Neuronal stem cell (in vitro differentiated cells): ENCODE results near the gene SP100. TPM values are rescaled to one million over a fixed set of nuclear protein-coding genes. Genes with fewer than 3 reads are reported as not detected.

Experiments
- DNase-seq: peaks from one replicate; pipeline ENCODE4 v3.0.0-alpha.2; 2013; ENCODE audit warnings: low spot score
- H2AFZ ChIP-seq: one replicate; pipeline ENCODE4 v1.6.1; 2013; ENCODE audit warnings: mild to moderate bottlenecking, low read length, inconsistent platforms
- H2AK5ac ChIP-seq: 2 replicates; pipeline ENCODE4 v1.6.1; 2013; ENCODE audit warnings: low read depth, mild to moderate bottlenecking, inconsistent platforms, low read length, moderate library complexity, mixed read lengths
- H2BK120ac ChIP-seq: 2 replicates; pipeline ENCODE4 v1.6.1; 2013; ENCODE audit warnings: low read depth, mild to moderate bottlenecking, inconsistent platforms, low read length, moderate library complexity, mixed read lengths
- H2BK12ac ChIP-seq: one replicate; pipeline ENCODE4 v1.6.1; 2013; ENCODE audit warnings: low read length, inconsistent platforms
- H2BK15ac ChIP-seq: 2 replicates; pipeline ENCODE4 v1.6.1; 2013; ENCODE audit warnings: mild to moderate bottlenecking, low read length, inconsistent platforms, mixed read lengths
- H2BK5ac ChIP-seq: one replicate; pipeline ENCODE4 v1.6.1; 2013; ENCODE audit warnings: inconsistent platforms, mild to moderate bottlenecking, low read length, moderate library complexity
- H3K14ac ChIP-seq: one replicate; pipeline ENCODE4 v1.6.1; 2013; ENCODE audit warnings: low read length, inconsistent platforms
- H3K18ac ChIP-seq: 2 replicates; pipeline ENCODE4 v1.6.1; 2013; ENCODE audit warnings: low read length, inconsistent platforms
- H3K23ac ChIP-seq: 2 replicates; pipeline ENCODE4 v1.6.1; 2013; ENCODE audit warnings: low read depth, mild to moderate bottlenecking, mixed read lengths, low read length, inconsistent platforms; ENCODE audit not compliant: poor library complexity
- H3K27ac ChIP-seq: replicated peaks from 3 replicates; pipeline ENCODE4 v1.5.1; 2013; ENCODE audit warnings: low read length, inconsistent platforms
- H3K27me3 ChIP-seq, 3 experiments: 2 replicates each; pipeline ENCODE4 v1.6.1; 2013; ENCODE audit warnings: low read length in 3 of 3, mild to moderate bottlenecking in 2 of 3, inconsistent platforms in 1 of 3, low read depth in 1 of 3, mixed read lengths in 1 of 3, moderate library complexity in 1 of 3; ENCODE audit not compliant: control insufficient read depth in 3 of 3, insufficient read depth in 3 of 3
- H3K36me3 ChIP-seq, 2 donors: replicated peaks in 1 of 2; 2 replicates each; pipeline ENCODE4 v1.6.1; 2013; ENCODE audit warnings: low read length in 2 of 2; ENCODE audit not compliant: control insufficient read depth in 2 of 2, insufficient read depth in 2 of 2
- H3K4ac ChIP-seq: 2 replicates; pipeline ENCODE4 v1.6.1; 2013; ENCODE audit warnings: inconsistent platforms, mild to moderate bottlenecking, low read length, moderate library complexity
- H3K4me1 ChIP-seq, 2 donors: 1 replicate in 1 of 2; 2 replicates in 1 of 2; pipeline ENCODE4 v1.6.1; 2013; ENCODE audit warnings: low read length in 2 of 2, low read depth in 1 of 2; ENCODE audit not compliant: control insufficient read depth in 2 of 2, insufficient read depth in 1 of 2
- H3K4me2 ChIP-seq: one replicate; pipeline ENCODE4 v1.6.1; 2013; ENCODE audit warnings: mild to moderate bottlenecking, low read length, inconsistent platforms; ENCODE audit not compliant: insufficient read depth, poor library complexity, severe bottlenecking
- H3K4me3 ChIP-seq, 2 donors: 2 replicates each; pipeline ENCODE4 v1.5.1; 2013; ENCODE audit warnings: low read length in 2 of 2, mild to moderate bottlenecking in 2 of 2, inconsistent platforms in 1 of 2, moderate library complexity in 1 of 2
- H3K79me1 ChIP-seq: one replicate; pipeline ENCODE4 v1.6.1; 2013; ENCODE audit warnings: low read depth, mild to moderate bottlenecking, inconsistent platforms, low read length, moderate library complexity
- H3K9ac ChIP-seq: one replicate; pipeline ENCODE4 v1.6.1; 2013; ENCODE audit warnings: mild to moderate bottlenecking, low read depth, low read length, inconsistent platforms; ENCODE audit not compliant: poor library complexity
- H3K9me3 ChIP-seq, 2 donors: replicated peaks in 1 of 2; 2 replicates each; pipeline versions ENCODE3 to v1.6.1; 2013; ENCODE audit warnings: low read length in 2 of 2, mild to moderate bottlenecking in 2 of 2, inconsistent platforms in 1 of 2, low read depth in 1 of 2, mixed read lengths in 1 of 2, moderate library complexity in 1 of 2; ENCODE audit not compliant: control insufficient read depth in 2 of 2, insufficient read depth in 1 of 2
- H4K8ac ChIP-seq: one replicate; pipeline ENCODE4 v1.6.1; 2013; ENCODE audit warnings: low read depth, mild to moderate bottlenecking, inconsistent platforms, low read length, moderate library complexity
- H4K91ac ChIP-seq: one replicate; pipeline ENCODE4 v1.6.1; 2013; ENCODE audit warnings: low read length, low read depth, mild to moderate bottlenecking, inconsistent platforms; ENCODE audit not compliant: poor library complexity
- WGBS, 2 donors: extraction: QIAGEN DNeasy Blood & Tissue Kit; methylation state at CpG; one replicate each; pipeline ENCODE4 v1.1.7; 2013; ENCODE audit warnings: missing lambda C conversion rate in 2 of 2, mixed read lengths in 1 of 2; ENCODE audit not compliant: insufficient read length in 2 of 2, insufficient replicate concordance in 1 of 2; ENCODE audit errors: extremely low coverage in 2 of 2; 5-methylcytosine and 5-hydroxymethylcytosine counted together
- polyA plus RNA-seq, 2 experiments: library from polyadenylated mRNA; stranded (reverse); fragments of 200-250 nt; gene quantifications; one replicate each; pipeline ENCODE4 v1.2.3, GENCODE V29; 2013

Gene SP100
- polyA plus RNA-seq (2013, experiment 1 of 2), result 0.06 TPM
- polyA plus RNA-seq (2013, experiment 2 of 2), result 0.15 TPM

DNA sequence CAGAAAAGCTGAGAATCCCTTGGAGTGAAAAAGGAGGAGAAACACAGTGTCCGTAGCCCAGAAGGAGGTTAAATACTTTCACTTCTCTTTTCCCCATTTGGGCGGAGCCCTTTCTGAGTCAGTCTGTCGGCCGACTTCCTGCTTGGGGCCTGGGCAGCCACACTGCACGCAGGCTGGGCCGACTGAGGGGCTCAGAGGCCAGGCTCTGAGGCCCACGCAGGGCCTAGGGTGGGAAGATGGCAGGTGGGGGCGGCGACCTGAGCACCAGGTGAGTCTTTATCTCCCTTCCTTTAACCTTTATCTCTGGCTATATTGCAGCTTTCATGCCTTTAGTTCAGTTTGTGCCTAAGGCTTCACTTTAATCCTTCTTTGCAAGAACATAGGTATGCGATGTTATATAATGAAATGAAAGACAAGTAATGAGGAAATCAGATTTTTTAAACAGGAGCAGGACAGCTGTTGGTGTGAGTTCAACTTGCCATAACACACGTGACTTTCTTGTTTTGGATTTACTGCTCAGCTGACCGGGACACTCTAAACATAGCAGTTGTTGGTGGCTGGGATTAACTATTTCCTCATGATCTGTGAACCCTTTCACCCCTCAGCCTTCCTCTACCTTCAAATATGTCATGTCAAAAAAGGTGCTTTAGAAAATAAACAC, at the start of gene SP100:
TSS of gene SP100 (plus strand) at position 141 of the 661 bp plus-strand sequence. CDS start at position 237, 96 bp downstream.
- Histone ChIP-seq H4K8ac (no peak within 1 kb of the TSS), H3K4me3 (no peak within 1 kb of the TSS), H3K4me2 (no peak within 1 kb of the TSS), H4K91ac (no peak within 1 kb of the TSS), H3K18ac (no peak within 1 kb of the TSS), H2BK15ac (no peak within 1 kb of the TSS), H3K9ac (no peak within 1 kb of the TSS), H3K36me3 (no peaks in the 10 kb centered on the region), H2BK12ac (no peak within 1 kb of the TSS), H3K79me1 (no peaks in the 10 kb centered on the region), H3K27ac (no peak within 1 kb of the TSS), H3K27me3 (peaks cover 0 to 44% (median 10%) of the 10 kb centered on the region in 3 experiments), H2BK5ac (no peak within 1 kb of the TSS), H2AK5ac (no peak within 1 kb of the TSS), H2BK120ac (no peak within 1 kb of the TSS), H3K23ac (no peak within 1 kb of the TSS), H3K4ac (no peak within 1 kb of the TSS), H3K4me1 (peaks cover 2 to 3% of the 10 kb centered on the region in 2 donors), H3K9me3 (no peaks in the 10 kb centered on the region), H3K14ac (no peak within 1 kb of the TSS), H2AFZ (peak within 1 kb of the TSS; percentile 87)
- no peak for DNase-seq
- no CpG with 5 or more reads among the region's 12 CpGs for WGBS, 2 donors

DNA sequence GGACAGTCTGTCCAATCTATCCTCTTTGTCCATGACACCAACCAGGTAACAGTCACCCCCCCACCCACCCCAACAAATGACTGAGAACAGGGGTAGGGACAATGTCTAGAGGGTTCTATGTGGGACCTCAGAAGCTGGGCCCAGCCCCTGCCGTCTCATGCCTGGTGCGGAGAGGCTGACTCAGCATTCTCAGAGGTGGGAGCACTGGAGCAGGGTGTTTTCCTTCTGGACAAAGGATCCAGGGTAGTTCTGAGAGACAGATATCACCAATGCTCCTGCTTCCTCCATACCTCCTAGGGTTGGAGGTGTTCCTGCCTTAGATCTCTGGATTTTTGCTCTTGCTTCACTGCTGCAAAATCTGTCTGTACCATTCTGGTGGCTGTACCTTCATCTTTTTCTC, 33.9 kb upstream of the SP100 start:
- Histone ChIP-seq H3K27ac (no peak overlapping the region), H2BK12ac (no peak overlapping the region), H3K4me2 (no peak overlapping the region), H3K4me1 (no peaks in the 10 kb centered on the region), H3K27me3 (no peaks in the 10 kb centered on the region), H4K91ac (no peak overlapping the region), H3K9me3 (no peaks in the 10 kb centered on the region), H3K23ac (no peak overlapping the region), H2BK15ac (no peak overlapping the region), H3K14ac (no peak overlapping the region), H2BK120ac (no peak overlapping the region), H3K79me1 (no peaks in the 10 kb centered on the region), H3K36me3 (no peaks in the 10 kb centered on the region), H2AK5ac (no peak overlapping the region), H3K9ac (no peak overlapping the region), H2BK5ac (no peak overlapping the region), H4K8ac (no peak overlapping the region), H2AFZ (no peak overlapping the region), H3K4me3 (no peak overlapping the region), H3K4ac (no peak overlapping the region), H3K18ac (peak overlapping the region; percentile 33)
- WGBS, 2 donors, result no CpG with 5 or more reads among the region's 2 CpGs
- no peak for DNase-seq

DNA sequence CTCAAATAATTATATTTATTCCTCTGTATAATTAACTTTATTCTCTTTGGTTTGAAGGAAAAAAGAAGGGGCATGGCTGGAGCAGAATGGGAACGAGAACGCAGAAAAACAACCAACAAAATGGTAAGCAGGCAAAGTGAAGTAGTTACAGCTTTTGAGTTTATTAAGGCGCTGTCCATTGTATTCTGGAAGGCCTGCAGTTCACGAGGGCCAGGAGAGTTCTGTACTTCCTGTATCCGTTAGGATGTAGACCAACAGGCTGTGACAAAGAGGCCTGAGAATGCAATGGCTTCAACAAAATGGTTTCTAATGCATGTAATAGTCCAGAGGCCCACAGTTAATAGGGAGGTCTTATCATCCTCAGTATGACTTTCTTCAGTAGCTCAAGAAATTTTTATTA, 32.5 kb upstream of the SP100 start:
- Histone ChIP-seq H4K8ac (no peak overlapping the region), H3K18ac (no peak overlapping the region), H3K23ac (no peak overlapping the region), H3K9ac (no peak overlapping the region), H2BK120ac (no peak overlapping the region), H3K14ac (no peak overlapping the region), H2BK5ac (no peak overlapping the region), H3K9me3 (no peaks in the 10 kb centered on the region), H2AFZ (no peak overlapping the region), H3K4me3 (no peak overlapping the region), H3K4ac (no peak overlapping the region), H3K4me1 (no peaks in the 10 kb centered on the region), H3K36me3 (no peaks in the 10 kb centered on the region), H3K27ac (no peak overlapping the region), H2BK12ac (no peak overlapping the region), H2BK15ac (no peak overlapping the region), H3K79me1 (no peaks in the 10 kb centered on the region), H4K91ac (no peak overlapping the region), H3K4me2 (no peak overlapping the region), H3K27me3 (no peaks in the 10 kb centered on the region), H2AK5ac (no peak overlapping the region)
- DNase-seq, result no peak
- WGBS, 2 donors, result no CpG with 5 or more reads among the region's 5 CpGs

DNA sequence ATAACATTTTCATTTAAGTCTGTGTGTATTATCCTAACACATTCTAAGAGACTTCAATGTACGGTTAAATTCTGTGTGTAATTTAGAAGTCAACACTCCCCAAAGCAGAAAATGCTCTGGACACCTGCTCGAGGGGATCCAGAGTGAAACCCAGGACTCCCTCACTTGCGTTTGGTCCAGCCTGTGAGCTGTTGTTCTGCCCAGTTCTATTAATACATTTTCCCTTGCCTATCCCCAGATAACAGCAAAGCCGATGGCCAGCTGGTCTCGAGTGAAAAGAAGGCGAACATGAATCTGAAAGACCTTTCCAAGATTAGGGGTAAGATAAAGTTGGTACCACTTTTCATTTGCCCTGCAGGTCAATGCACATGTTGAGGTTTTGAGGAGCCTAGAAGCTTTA, 31.0 kb upstream of the SP100 start:
- no peak for DNase-seq
- Histone ChIP-seq H4K91ac (no peak overlapping the region), H2BK5ac (no peak overlapping the region), H2BK12ac (no peak overlapping the region), H3K4me1 (no peaks in the 10 kb centered on the region), H4K8ac (no peak overlapping the region), H3K4ac (no peak overlapping the region), H3K9me3 (no peaks in the 10 kb centered on the region), H2AFZ (no peak overlapping the region), H3K36me3 (no peaks in the 10 kb centered on the region), H3K27me3 (no peaks in the 10 kb centered on the region), H3K9ac (no peak overlapping the region), H3K14ac (no peak overlapping the region), H3K18ac (no peak overlapping the region), H3K23ac (no peak overlapping the region), H3K27ac (no peak overlapping the region), H3K79me1 (no peaks in the 10 kb centered on the region), H2BK120ac (no peak overlapping the region), H3K4me3 (no peak overlapping the region), H3K4me2 (no peak overlapping the region), H2BK15ac (no peak overlapping the region), H2AK5ac (no peak overlapping the region)
- no CpG with 5 or more reads among the region's 6 CpGs for WGBS, 2 donors
